SK-N-SH treated with all-trans-retinoic acid at 6 μM for 48 hours (cell line): Measurements from ENCODE around the gene AKAP8L.
"Not testable (repeated sequence)": the region's sequence is repeated elsewhere in the genome, so short reads cannot be mapped to it uniquely, and the experiment has no call there.

Experiments
- ATAC-seq: fragments of 200-7000 bp; cut with Tn5 transposase; 3 replicates; pipeline ENCODE4 v1.9.1; 2020; ENCODE audit warnings: mild to moderate bottlenecking, moderate library complexity
- ARNTL ChIP-seq: fragments of 450-650 bp; formaldehyde crosslinking; IDR thresholded peaks from 2 replicates; pipeline ENCODE4 v1.5.0; 2020; ENCODE audit warnings: low read depth, mild to moderate bottlenecking, moderate library complexity, borderline replicate concordance
- BACH2 ChIP-seq: fragments of 250-450 bp; sonication (Bioruptor Pico); IDR thresholded peaks from 2 replicates; pipeline ENCODE4 v1.9.0; 2021; ENCODE audit warnings: mild to moderate bottlenecking, borderline replicate concordance
- CREB5 ChIP-seq: fragments of 250-450 bp; sonication (Bioruptor Pico); IDR thresholded peaks from 2 replicates; pipeline ENCODE4 v1.5.1; 2020; ENCODE audit warnings: low read depth, mild to moderate bottlenecking, moderate library complexity
- CSDC2 ChIP-seq: fragments of 250-450 bp; sonication (Bioruptor Pico); IDR thresholded peaks from 2 replicates; pipeline ENCODE4 v1.5.0; 2020; ENCODE audit warnings: mild to moderate bottlenecking, moderate library complexity
- CSRNP3 ChIP-seq: fragments of 250-450 bp; sonication (Bioruptor Pico); IDR thresholded peaks from 2 replicates; pipeline ENCODE4 v1.5.1; 2021; ENCODE audit warnings: mild to moderate bottlenecking, moderate library complexity
- ESRRG ChIP-seq: fragments of 250-450 bp; sonication (Bioruptor Pico); IDR thresholded peaks from 2 replicates; pipeline ENCODE4 v1.6.1; 2021; ENCODE audit warnings: mild to moderate bottlenecking
- GLIS3 ChIP-seq: fragments of 250-450 bp; sonication (Bioruptor Pico); IDR thresholded peaks from 2 replicates; pipeline ENCODE4 v1.5.0; 2020; ENCODE audit warnings: mild to moderate bottlenecking, moderate library complexity
- ISL1 ChIP-seq: fragments of 250-450 bp; sonication (Bioruptor Pico); IDR thresholded peaks from 2 replicates; pipeline ENCODE4 v2.1.2; 2022; ENCODE audit warnings: mild to moderate bottlenecking, moderate library complexity
- OSR1 ChIP-seq: fragments of 250-450 bp; sonication (Bioruptor Pico); IDR thresholded peaks from 2 replicates; pipeline ENCODE4 v1.8.0; 2022; ENCODE audit warnings: moderate library complexity, mild to moderate bottlenecking, inconsistent platforms
- PATZ1 ChIP-seq: fragments of 250-450 bp; sonication (Bioruptor Pico); IDR thresholded peaks from 2 replicates; pipeline ENCODE4 v1.8.0; 2020; ENCODE audit warnings: mild to moderate bottlenecking, moderate library complexity, borderline replicate concordance
- POU6F1 ChIP-seq: fragments of 250-450 bp; sonication (Bioruptor Pico); IDR thresholded peaks from 2 replicates; pipeline ENCODE4 v1.8.0; 2021; ENCODE audit warnings: low read depth, mild to moderate bottlenecking, moderate library complexity, borderline replicate concordance
- PPARA ChIP-seq: fragments of 250-450 bp; sonication (Bioruptor Pico); IDR thresholded peaks from 2 replicates; pipeline ENCODE4 v1.5.0; 2020; ENCODE audit warnings: mild to moderate bottlenecking, borderline replicate concordance
- RARB ChIP-seq: fragments of 250-450 bp; sonication (Bioruptor Pico); IDR thresholded peaks from 2 replicates; pipeline ENCODE4 v1.8.0; 2021; ENCODE audit warnings: mild to moderate bottlenecking, moderate library complexity
- SNAI2 ChIP-seq: fragments of 250-450 bp; sonication (Bioruptor Pico); IDR thresholded peaks from 2 replicates; pipeline ENCODE4 v1.5.0; 2020; ENCODE audit warnings: mild to moderate bottlenecking, moderate library complexity
- TCF4 ChIP-seq: fragments of 250-450 bp; sonication (Bioruptor Pico); IDR thresholded peaks from 2 replicates; pipeline ENCODE4 v1.8.0; 2021; ENCODE audit warnings: mild to moderate bottlenecking, moderate library complexity, borderline replicate concordance
- TOX ChIP-seq: fragments of 250-450 bp; sonication (Bioruptor Pico); IDR thresholded peaks from 2 replicates; pipeline ENCODE4 v1.8.0; 2021; ENCODE audit warnings: mild to moderate bottlenecking, moderate library complexity, borderline replicate concordance
- TSHZ2 ChIP-seq: fragments of 250-450 bp; sonication (Bioruptor Pico); IDR thresholded peaks from 2 replicates; pipeline ENCODE4 v1.5.0; 2020; ENCODE audit warnings: mild to moderate bottlenecking, moderate library complexity
- ZC3H10 ChIP-seq: fragments of 250-450 bp; sonication (Bioruptor Pico); IDR thresholded peaks from 2 replicates; pipeline ENCODE4 v1.5.1; 2021; ENCODE audit warnings: mild to moderate bottlenecking, moderate library complexity
- ZFP30 ChIP-seq: fragments of 450-650 bp; formaldehyde crosslinking; IDR thresholded peaks from 2 replicates; pipeline ENCODE4 v1.5.0; 2022; ENCODE audit warnings: mild to moderate bottlenecking, moderate library complexity
- ZNF565 ChIP-seq: fragments of 450-650 bp; formaldehyde crosslinking; conservative IDR thresholded peaks from 2 replicates; pipeline ENCODE4 v1.5.0; 2020; ENCODE audit warnings: low read depth, mild to moderate bottlenecking, moderate library complexity
- ZNF8 ChIP-seq: fragments of 450-650 bp; formaldehyde crosslinking; IDR thresholded peaks from 2 replicates; pipeline ENCODE4 v1.5.0; 2020; ENCODE audit warnings: mild to moderate bottlenecking, moderate library complexity

Gene AKAP8L

GRCh38 chr19:15367439-15367838 lies 51.3 kb downstream of the AKAP8L start:
- TF ChIP-seq BACH2 (CRISPR knock-in tag) (no peak), TCF4 (CRISPR knock-in tag) (no peak), RARB (CRISPR knock-in tag) (no peak), PATZ1 (CRISPR knock-in tag) (no peak), TOX (CRISPR knock-in tag) (no peak), TSHZ2 (CRISPR knock-in tag) (no peak), SNAI2 (CRISPR knock-in tag) (no peak), PPARA (CRISPR knock-in tag) (no peak), ISL1 (no peak), GLIS3 (no peak), ESRRG (CRISPR knock-in tag) (no peak), ZC3H10 (no peak), ZFP30 (no peak), ZNF8 (no peak), ZNF565 (CRISPR knock-in tag) (no peak), OSR1 (CRISPR knock-in tag) (no peak), POU6F1 (CRISPR knock-in tag) (no peak), CSRNP3 (CRISPR knock-in tag) (no peak)
- no peak for ATAC-seq

- no peak for TF ChIP-seq CSRNP3 (CRISPR knock-in tag)
- TF ChIP-seq CSDC2 (CRISPR knock-in tag), result no peak
- no peak for TF ChIP-seq CREB5
- no peak for TF ChIP-seq ISL1
- no peak for TF ChIP-seq OSR1 (CRISPR knock-in tag)
- TF ChIP-seq ARNTL (CRISPR knock-in tag), result no peak
- TF ChIP-seq ZFP30, result no peak
- TF ChIP-seq ZNF565 (CRISPR knock-in tag), result no peak
- TF ChIP-seq ESRRG (CRISPR knock-in tag), result no peak
- ATAC-seq, result no peak
These were observed 53.5 kb downstream of the AKAP8L start for GRCh38 chr19:15365264-15365663.

- not testable (repeated sequence) for ATAC-seq
These were observed 55.0 kb downstream of the AKAP8L start for GRCh38 chr19:15363791-15364190.

- ATAC-seq, result not testable (repeated sequence)
These were observed 55.7 kb downstream of the AKAP8L start for GRCh38 chr19:15363048-15363447.

- not testable (repeated sequence) for ATAC-seq
These were observed 58.8 kb downstream of the AKAP8L start for GRCh38 chr19:15360015-15360414.
